HCT116 (cell line): ENCODE data around the gene POR. TPM values are rescaled to one million over a fixed set of nuclear protein-coding genes. Genes with fewer than 3 reads are reported as not detected.
A peak's percentile ranks its signal among the peaks of the same experiment; 100 is the strongest.

Experiments
- ATAC-seq: fragments of 200-7000 bp; cut with Tn5 transposase; 2 replicates; pipeline ENCODE4 v1.9.1; 2020; ENCODE audit warnings: mild to moderate bottlenecking, moderate library complexity
- BruUV-seq: library from RNA; stranded (reverse); fragments of 400-500 nt; replicated peaks from 2 replicates; lab custom pipeline; 2021; lab: Mats Ljungman, UMichigan
- CTCF ChIA-PET: fragments of 300-600 bp; sonication (Branson Sonifier 250); formaldehyde crosslinking; loops from one replicate; lab custom pipeline; 2021; ENCODE audit warnings: antibody characterized with exemption; lab: Charles Lee
- POLR2A ChIA-PET: fragments of 300-600, 350-600 bp; sonication (Branson Sonifier 250); formaldehyde crosslinking; loops from one replicate; lab custom pipeline; 2021; ENCODE audit warnings: antibody characterized with exemption; lab: Charles Lee
- RAD21 ChIA-PET, 2 experiments: fragments of 300-600 bp; sonication (Branson Sonifier 250); formaldehyde crosslinking; loops; one replicate each; lab custom pipeline; 2023; ENCODE audit warnings: low total read pairs in 2 of 2; ENCODE audit not compliant: uncharacterized antibody in 2 of 2, unreplicated experiment in 2 of 2, low non-redundant PET in 1 of 2; lab: Charles Lee
- DNase-seq: peaks from one replicate; pipeline ENCODE4 v3.0.0-alpha.2; 2010; ENCODE audit warnings: low read depth, low spot score
- H2AFZ ChIP-seq: fragments of 200-600 bp; shearing (Covaris generic), sonication (generic); 2 replicates; pipeline ENCODE4 v1.6.1; 2017; ENCODE audit warnings: low read depth, mixed run types, mixed read lengths, antibody characterized with exemption, low read length; ENCODE audit not compliant: poor library complexity, severe bottlenecking
- H3K27ac ChIP-seq: 2 replicates; pipeline ENCODE4 v1.5.1; 2012; ENCODE audit warnings: low read depth, low read length
- H3K27me3 ChIP-seq: fragments of 200-600 bp; sonication (generic); 2 replicates; pipeline ENCODE4 v1.6.1; 2016; ENCODE audit warnings: mixed run types, low read length, mixed read lengths; ENCODE audit not compliant: insufficient read depth
- H3K36me3 ChIP-seq, 2 experiments: fragments of 200-500 bp in 1 of 2; fragments of 200-600 bp in 1 of 2; sonication (Bioruptor generic) in 1 of 2; sonication (generic) in 1 of 2; 2 replicates each; pipeline versions ENCODE4 v1.5.1 to v1.6.1; 2014 to 2016; ENCODE audit warnings: low read length in 2 of 2, inconsistent platforms in 1 of 2, mixed read lengths in 1 of 2, mixed run types in 1 of 2; ENCODE audit not compliant: insufficient read depth in 2 of 2, control insufficient read depth in 1 of 2
- H3K4me1 ChIP-seq, 2 experiments: fragments of 200-600 bp in 1 of 2; sonication (generic) in 1 of 2; 2 replicates each; pipeline versions ENCODE4 v1.5.1 to v1.6.1; 2012 to 2017; ENCODE audit warnings: low read length in 2 of 2, inconsistent platforms in 1 of 2, mild to moderate bottlenecking in 1 of 2, mixed read lengths in 1 of 2, mixed run types in 1 of 2, moderate library complexity in 1 of 2; ENCODE audit not compliant: insufficient read depth in 2 of 2, control insufficient read depth in 1 of 2
- H3K4me2 ChIP-seq: fragments of 200-600 bp; sonication (generic); 2 replicates; pipeline ENCODE4 v1.6.1; 2017; ENCODE audit warnings: mixed run types, low read length, mixed read lengths
- H3K4me3 ChIP-seq, 2 experiments: fragments of 200-600 bp in 1 of 2; sonication (generic) in 1 of 2; replicated peaks in 1 of 2; 2 replicates each; pipeline ENCODE4 v1.5.1; 2011 to 2016; ENCODE audit warnings: low read length in 2 of 2, control low read depth in 1 of 2, low read depth in 1 of 2, mild to moderate bottlenecking in 1 of 2, mixed read lengths in 1 of 2, mixed run types in 1 of 2
- H3K79me2 ChIP-seq: fragments of 200-600 bp; sonication (generic); 2 replicates; pipeline ENCODE4 v1.6.1; 2017; ENCODE audit warnings: mild to moderate bottlenecking, mixed run types, low read length, moderate library complexity, mixed read lengths; ENCODE audit not compliant: insufficient read depth
- H3K9ac ChIP-seq: fragments of 200-600 bp; sonication (generic); 2 replicates; pipeline ENCODE4 v1.6.1; 2016; ENCODE audit warnings: low read length, mixed read lengths
- H3K9me2 ChIP-seq: fragments of 200-600 bp; sonication (generic), shearing (Covaris generic); 2 replicates; pipeline ENCODE4 v1.6.1; 2017; ENCODE audit warnings: mixed run types, mild to moderate bottlenecking, moderate library complexity; ENCODE audit not compliant: insufficient read depth
- H3K9me3 ChIP-seq, 2 experiments: fragments of 200-500 bp in 1 of 2; fragments of 200-600 bp in 1 of 2; sonication (Bioruptor generic) in 1 of 2; sonication (generic) in 1 of 2; 2 replicates each; pipeline ENCODE4 v1.6.1; 2014 to 2017; ENCODE audit warnings: low read length in 2 of 2, mixed read lengths in 2 of 2, inconsistent platforms in 1 of 2, low read depth in 1 of 2, mild to moderate bottlenecking in 1 of 2, mixed run types in 1 of 2, moderate library complexity in 1 of 2; ENCODE audit not compliant: control insufficient read depth in 1 of 2, insufficient read depth in 1 of 2
- H4K20me1 ChIP-seq: fragments of 200-600 bp; sonication (generic), shearing (Covaris generic); 2 replicates; pipeline ENCODE4 v1.6.1; 2017; ENCODE audit warnings: mixed run types, mild to moderate bottlenecking, moderate library complexity; ENCODE audit not compliant: insufficient read depth
- CBX3 ChIP-seq: IDR thresholded peaks from 2 replicates; pipeline ENCODE4 v1.6.1; 2012; ENCODE audit warnings: low read depth
- CEBPB ChIP-seq: IDR thresholded peaks from 2 replicates; pipeline ENCODE4 v1.6.1; 2012; ENCODE audit warnings: low read depth
- ELF1 ChIP-seq: IDR thresholded peaks from 2 replicates; pipeline ENCODE4 v1.6.1; 2012; ENCODE audit warnings: low read depth, borderline replicate concordance
- EZH2 ChIP-seq: fragments of 200-600 bp; sonication (generic); IDR thresholded peaks from 2 replicates; pipeline ENCODE4 v1.6.1; 2017; ENCODE audit warnings: antibody characterized with exemption, mixed run types
- EZH2phosphoT487 ChIP-seq: fragments of 200-600 bp; IDR thresholded peaks from 2 replicates; pipeline ENCODE4 v1.6.1; 2018; ENCODE audit warnings: antibody characterized with exemption, borderline replicate concordance
- FOSL1 ChIP-seq: IDR thresholded peaks from 2 replicates; pipeline ENCODE4 v1.6.1; 2012; ENCODE audit warnings: low read depth
- POLR2A ChIP-seq: IDR thresholded peaks from 2 replicates; pipeline ENCODE4 v1.7.0; 2011; ENCODE audit warnings: borderline replicate concordance; ENCODE audit not compliant: insufficient read depth, insufficient read length; ENCODE audit errors: extremely low read depth
- RAD21 ChIP-seq: IDR thresholded peaks from 2 replicates; pipeline ENCODE4 v1.6.1; 2012; ENCODE audit warnings: low read depth, mild to moderate bottlenecking
- SRF ChIP-seq: IDR thresholded peaks from 2 replicates; pipeline ENCODE4 v1.6.1; 2012; ENCODE audit warnings: low read depth
- TCF7L2 ChIP-seq: IDR thresholded peaks from 2 replicates; pipeline ENCODE4 v1.7.0; 2011; ENCODE audit warnings: borderline replicate concordance, inconsistent platforms; ENCODE audit not compliant: insufficient read depth, insufficient read length; ENCODE audit errors: extremely low read depth
- YY1 ChIP-seq: IDR thresholded peaks from 2 replicates; pipeline ENCODE4 v1.6.1; 2011; ENCODE audit warnings: low read length, low read depth, moderate library complexity, mild to moderate bottlenecking; ENCODE audit not compliant: insufficient replicate concordance; ENCODE audit errors: extremely low read depth
- ZFX ChIP-seq: fragments of 450-650 bp; IDR thresholded peaks from 2 replicates; pipeline ENCODE4 v1.6.1; 2017
- ZNF274 ChIP-seq: fragments of 200-500 bp; sonication (Bioruptor generic); IDR thresholded peaks from 2 replicates; pipeline ENCODE4 v1.6.1; 2014; ENCODE audit warnings: mild to moderate bottlenecking, low read depth, low read length, inconsistent platforms
- intact Hi-C: fragments of 100-400 bp; cut with micrococcal nuclease; formaldehyde crosslinking; loops from 2 replicates; pipeline ENCODE4 v1.10.0; 2022
- total RNA-seq: library from RNA; stranded (reverse); gene quantifications from one replicate; pipeline ENCODE4 v1.2.1, GENCODE V29; 2021; ENCODE audit not compliant: unreplicated experiment
- TF ChIP-seq, protein P1 (sequence below): IDR thresholded peaks from 2 replicates; pipeline ENCODE4 v1.6.1; 2011; ENCODE audit warnings: mild to moderate bottlenecking, low read length, moderate library complexity; ENCODE audit not compliant: insufficient replicate concordance; ENCODE audit errors: extremely low read depth
- TF ChIP-seq, protein P2 (sequence below): IDR thresholded peaks from 2 replicates; pipeline ENCODE4 v1.6.1; 2012
- TF ChIP-seq, protein P3 (sequence below), 3 experiments: fragments of 200-600 bp in 1 of 3; sonication (generic) in 1 of 3; IDR thresholded peaks in 2 of 3; conservative IDR thresholded peaks in 1 of 3; 2 replicates each; pipeline ENCODE4 v1.5.1; 2012 to 2017; ENCODE audit warnings: low read depth in 2 of 3, low read length in 2 of 3, antibody characterized with exemption in 1 of 3, borderline replicate concordance in 1 of 3, control low read depth in 1 of 3, mild to moderate bottlenecking in 1 of 3, mixed read lengths in 1 of 3, mixed run types in 1 of 3, moderate library complexity in 1 of 3; ENCODE audit not compliant: insufficient read depth in 1 of 3
- TF ChIP-seq, protein P4 (sequence below): IDR thresholded peaks from 2 replicates; pipeline ENCODE4 v1.6.1; 2012; ENCODE audit warnings: low read depth

POR gene
- total RNA-seq, 1 experiment from 2014 or later: 120 TPM

DNA sequence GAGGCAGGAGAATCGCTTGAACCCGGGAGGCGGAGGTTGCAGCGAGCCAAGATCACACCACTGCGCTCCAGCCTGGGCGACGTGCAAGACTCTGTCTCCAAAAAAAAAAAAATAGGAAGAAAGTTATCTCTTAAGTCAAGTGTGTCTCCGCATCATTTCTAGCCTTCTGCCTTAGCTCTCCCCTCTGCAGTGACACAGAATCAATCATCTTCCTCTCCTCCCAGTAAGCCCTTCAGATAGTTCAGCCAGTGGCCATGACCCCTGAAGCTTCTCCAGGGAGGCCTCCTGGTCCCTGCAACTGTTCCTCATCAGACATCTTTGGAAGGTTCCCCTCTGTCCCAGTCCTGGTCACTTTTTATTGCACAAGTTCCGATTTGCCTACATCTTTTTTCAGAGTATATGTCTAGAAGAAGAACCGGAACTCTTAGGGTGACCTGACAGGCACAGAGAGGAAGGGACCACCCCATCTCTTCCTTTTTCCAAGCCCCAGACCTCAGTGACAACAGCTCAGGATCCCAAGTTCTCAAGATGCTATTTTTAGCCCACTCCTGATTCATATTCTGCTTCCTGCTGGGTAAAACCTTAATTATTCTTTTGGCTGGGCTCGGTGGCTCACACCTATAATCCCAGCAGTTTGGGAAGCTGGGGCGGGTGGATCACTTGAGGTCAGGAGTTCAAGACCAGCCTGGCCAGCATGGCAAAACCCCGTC, 42.7 kb upstream of the POR start:
- peaks cover 0 to 14% of the 10 kb centered on the region in 2 experiments; a peak in 3 of 4 replicates for H3K4me1 ChIP-seq
- H3K4me3 ChIP-seq: no peak overlapping the region
- no peaks in the 10 kb centered on the region for H3K9me2 ChIP-seq
- peak overlapping the region; percentile 32 for H3K4me2 ChIP-seq
- H4K20me1 ChIP-seq: no peaks in the 10 kb centered on the region
- no peak for DNase-seq
- H3K9me3 ChIP-seq: no peaks in the 10 kb centered on the region
- no peak for ATAC-seq
- no TSS peak for BruUV-seq
- RAD21 ChIA-PET: no interaction called here
- H3K27me3 ChIP-seq: no peaks in the 10 kb centered on the region
- H3K9ac ChIP-seq: no peak overlapping the region
- intact Hi-C loops: no loop called here
- no peak overlapping the region for H3K27ac ChIP-seq
- H3K36me3 ChIP-seq: no peaks in the 10 kb centered on the region
- CTCF ChIA-PET: interaction anchor here (0.6 to 4.8 kb wide), 2 partner anchors 8 to 148 kb away, joined by 5 to 26 read pairs; no protein-coding TSS in a partner anchor
- H3K79me2 ChIP-seq: no peaks in the 10 kb centered on the region
- no peak for TF ChIP-seq EZH2phosphoT487
- TF ChIP-seq, protein P1, sequence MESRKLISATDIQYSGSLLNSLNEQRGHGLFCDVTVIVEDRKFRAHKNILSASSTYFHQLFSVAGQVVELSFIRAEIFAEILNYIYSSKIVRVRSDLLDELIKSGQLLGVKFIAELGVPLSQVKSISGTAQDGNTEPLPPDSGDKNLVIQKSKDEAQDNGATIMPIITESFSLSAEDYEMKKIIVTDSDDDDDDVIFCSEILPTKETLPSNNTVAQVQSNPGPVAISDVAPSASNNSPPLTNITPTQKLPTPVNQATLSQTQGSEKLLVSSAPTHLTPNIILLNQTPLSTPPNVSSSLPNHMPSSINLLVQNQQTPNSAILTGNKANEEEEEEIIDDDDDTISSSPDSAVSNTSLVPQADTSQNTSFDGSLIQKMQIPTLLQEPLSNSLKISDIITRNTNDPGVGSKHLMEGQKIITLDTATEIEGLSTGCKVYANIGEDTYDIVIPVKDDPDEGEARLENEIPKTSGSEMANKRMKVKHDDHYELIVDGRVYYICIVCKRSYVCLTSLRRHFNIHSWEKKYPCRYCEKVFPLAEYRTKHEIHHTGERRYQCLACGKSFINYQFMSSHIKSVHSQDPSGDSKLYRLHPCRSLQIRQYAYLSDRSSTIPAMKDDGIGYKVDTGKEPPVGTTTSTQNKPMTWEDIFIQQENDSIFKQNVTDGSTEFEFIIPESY: no peak
- TF ChIP-seq, protein P2, sequence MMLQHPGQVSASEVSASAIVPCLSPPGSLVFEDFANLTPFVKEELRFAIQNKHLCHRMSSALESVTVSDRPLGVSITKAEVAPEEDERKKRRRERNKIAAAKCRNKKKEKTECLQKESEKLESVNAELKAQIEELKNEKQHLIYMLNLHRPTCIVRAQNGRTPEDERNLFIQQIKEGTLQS: no peak
- TF ChIP-seq SRF: no peak
- no peak for TF ChIP-seq FOSL1
- TF ChIP-seq, protein P3, sequence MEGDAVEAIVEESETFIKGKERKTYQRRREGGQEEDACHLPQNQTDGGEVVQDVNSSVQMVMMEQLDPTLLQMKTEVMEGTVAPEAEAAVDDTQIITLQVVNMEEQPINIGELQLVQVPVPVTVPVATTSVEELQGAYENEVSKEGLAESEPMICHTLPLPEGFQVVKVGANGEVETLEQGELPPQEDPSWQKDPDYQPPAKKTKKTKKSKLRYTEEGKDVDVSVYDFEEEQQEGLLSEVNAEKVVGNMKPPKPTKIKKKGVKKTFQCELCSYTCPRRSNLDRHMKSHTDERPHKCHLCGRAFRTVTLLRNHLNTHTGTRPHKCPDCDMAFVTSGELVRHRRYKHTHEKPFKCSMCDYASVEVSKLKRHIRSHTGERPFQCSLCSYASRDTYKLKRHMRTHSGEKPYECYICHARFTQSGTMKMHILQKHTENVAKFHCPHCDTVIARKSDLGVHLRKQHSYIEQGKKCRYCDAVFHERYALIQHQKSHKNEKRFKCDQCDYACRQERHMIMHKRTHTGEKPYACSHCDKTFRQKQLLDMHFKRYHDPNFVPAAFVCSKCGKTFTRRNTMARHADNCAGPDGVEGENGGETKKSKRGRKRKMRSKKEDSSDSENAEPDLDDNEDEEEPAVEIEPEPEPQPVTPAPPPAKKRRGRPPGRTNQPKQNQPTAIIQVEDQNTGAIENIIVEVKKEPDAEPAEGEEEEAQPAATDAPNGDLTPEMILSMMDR (IDR thresholded peaks at IDR 0.05 in 2 of 3, conservative IDR thresholded peaks at IDR 0.05 in 1 of 3; ENCODE audit: borderline replicate concordance in 1 of 3, insufficient read depth in 1 of 3, low read depth in 2 of 3, low read length in 2 of 3): no peak
- TF ChIP-seq RAD21: no peak
- TF ChIP-seq ZNF274: no peak
- no peak for TF ChIP-seq YY1
- TF ChIP-seq TCF7L2: no peak
- no peak for TF ChIP-seq CEBPB
- TF ChIP-seq CBX3: no peak
- TF ChIP-seq ZFX: no peak
- TF ChIP-seq ELF1: no peak
- no peak for TF ChIP-seq EZH2
- no peak for TF ChIP-seq POLR2A
- TF ChIP-seq, protein P4, sequence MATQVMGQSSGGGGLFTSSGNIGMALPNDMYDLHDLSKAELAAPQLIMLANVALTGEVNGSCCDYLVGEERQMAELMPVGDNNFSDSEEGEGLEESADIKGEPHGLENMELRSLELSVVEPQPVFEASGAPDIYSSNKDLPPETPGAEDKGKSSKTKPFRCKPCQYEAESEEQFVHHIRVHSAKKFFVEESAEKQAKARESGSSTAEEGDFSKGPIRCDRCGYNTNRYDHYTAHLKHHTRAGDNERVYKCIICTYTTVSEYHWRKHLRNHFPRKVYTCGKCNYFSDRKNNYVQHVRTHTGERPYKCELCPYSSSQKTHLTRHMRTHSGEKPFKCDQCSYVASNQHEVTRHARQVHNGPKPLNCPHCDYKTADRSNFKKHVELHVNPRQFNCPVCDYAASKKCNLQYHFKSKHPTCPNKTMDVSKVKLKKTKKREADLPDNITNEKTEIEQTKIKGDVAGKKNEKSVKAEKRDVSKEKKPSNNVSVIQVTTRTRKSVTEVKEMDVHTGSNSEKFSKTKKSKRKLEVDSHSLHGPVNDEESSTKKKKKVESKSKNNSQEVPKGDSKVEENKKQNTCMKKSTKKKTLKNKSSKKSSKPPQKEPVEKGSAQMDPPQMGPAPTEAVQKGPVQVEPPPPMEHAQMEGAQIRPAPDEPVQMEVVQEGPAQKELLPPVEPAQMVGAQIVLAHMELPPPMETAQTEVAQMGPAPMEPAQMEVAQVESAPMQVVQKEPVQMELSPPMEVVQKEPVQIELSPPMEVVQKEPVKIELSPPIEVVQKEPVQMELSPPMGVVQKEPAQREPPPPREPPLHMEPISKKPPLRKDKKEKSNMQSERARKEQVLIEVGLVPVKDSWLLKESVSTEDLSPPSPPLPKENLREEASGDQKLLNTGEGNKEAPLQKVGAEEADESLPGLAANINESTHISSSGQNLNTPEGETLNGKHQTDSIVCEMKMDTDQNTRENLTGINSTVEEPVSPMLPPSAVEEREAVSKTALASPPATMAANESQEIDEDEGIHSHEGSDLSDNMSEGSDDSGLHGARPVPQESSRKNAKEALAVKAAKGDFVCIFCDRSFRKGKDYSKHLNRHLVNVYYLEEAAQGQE: no peak
- POLR2A ChIA-PET: interaction anchor here (1.3 kb wide), 1 partner anchor 44 kb away, joined by 5 read pairs; no protein-coding TSS in a partner anchor
- peak overlapping the region; percentile 17 for H2AFZ ChIP-seq
